Bone marrow (tissue), 2 donors: Measurements from ENCODE around the gene SPX.

Experiments
- DNase-seq, 2 donors: peaks; one replicate each; lab custom pipeline; 2025; lab: John Stamatoyannopoulos, UW

Gene SPX, protein sequence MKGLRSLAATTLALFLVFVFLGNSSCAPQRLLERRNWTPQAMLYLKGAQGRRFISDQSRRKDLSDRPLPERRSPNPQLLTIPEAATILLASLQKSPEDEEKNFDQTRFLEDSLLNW

DNA sequence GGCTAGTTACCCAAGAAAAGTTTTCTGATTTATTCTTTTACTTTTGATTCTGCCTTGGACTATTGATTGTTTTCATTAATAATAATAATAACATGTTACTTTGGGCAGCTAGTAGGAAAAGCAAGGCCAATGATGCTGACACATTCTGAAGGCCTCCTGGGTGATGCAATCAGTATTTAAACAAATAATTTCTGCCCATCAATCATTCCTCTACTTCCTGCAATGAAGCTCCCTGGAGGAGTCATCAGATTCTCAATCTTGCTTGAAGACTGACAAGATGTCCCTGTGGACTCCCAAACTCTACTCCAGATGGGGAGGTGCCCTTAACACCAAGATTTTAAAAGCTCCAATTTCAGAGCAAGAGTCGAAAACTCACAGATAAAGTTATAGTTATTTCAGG, at the start of gene SPX:
TSS of gene SPX (plus strand) at position 244 of the 400 bp plus-strand sequence. CDS start 177 bp downstream, outside the sequence.
- DNase-seq = no peak

DNA sequence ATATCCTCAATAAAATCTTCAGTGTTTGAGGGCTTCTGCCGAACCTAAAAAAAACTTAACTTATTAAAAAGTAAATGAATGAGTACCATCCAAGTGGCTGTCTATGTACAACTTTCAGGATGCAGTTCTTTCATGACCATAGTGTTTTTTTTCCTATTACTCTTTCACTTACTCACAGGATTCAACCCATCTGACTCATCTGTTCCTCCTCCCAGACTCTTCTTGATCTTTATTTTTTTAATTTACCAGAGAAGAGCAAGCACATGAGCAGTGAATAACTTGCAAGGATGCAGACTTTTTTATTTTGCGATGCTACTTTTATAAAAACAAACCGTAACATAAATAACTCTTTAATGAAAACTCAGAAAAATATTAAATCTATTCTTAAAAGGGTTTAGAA, 49.1 kb upstream of the SPX start:
- no peak for DNase-seq

DNA sequence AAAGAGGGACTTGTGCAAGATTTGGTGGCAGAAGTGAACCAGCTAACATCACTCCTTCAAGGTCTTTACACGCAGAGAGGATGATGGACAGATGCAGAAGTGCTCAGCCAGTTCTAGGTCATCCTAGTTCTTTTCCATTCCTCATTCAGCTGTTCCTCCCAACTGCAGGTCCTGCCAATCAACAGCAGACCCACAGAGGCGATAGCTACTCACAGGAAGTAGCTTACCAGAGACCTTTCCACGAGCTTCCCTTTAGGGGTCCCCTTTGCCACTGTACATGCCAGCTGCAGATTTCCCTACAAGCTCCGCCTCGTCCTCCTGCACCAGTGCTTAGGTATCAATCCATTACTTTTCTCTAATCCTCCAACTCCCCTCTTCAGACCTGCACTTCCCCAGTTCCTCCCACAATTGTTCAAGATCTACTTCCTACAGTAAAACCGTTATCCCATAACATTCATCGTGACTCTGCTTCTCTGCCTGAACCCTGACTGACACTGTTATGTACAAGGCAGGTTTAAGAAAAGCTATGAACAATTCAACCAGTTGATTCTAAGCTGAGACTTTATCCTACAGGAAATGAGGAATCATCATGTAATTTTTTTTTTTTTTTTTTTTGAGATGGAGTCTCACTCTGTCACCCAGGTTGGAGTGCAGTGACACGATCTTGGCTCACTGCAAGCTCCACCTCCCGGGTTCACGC, 47.2 kb upstream of the SPX start:
- DNase-seq = no peak

DNA sequence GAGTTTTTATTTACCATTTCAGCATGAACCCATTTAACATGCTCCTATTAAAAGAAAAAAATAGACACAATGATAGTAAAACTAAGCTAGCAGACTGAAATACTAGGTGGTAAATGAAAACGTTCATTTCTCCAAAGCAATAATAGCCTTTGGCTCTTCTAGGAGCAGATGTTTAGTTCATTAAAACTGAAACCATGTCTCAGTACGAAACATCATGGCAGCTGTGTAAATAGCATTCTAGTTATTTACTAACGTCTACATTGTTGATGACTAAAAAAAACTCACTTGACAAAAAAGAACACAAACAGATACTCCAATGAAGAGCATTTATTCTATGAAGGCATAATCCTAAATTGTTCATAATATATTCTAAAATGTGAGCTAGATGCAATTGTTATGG, 42.6 kb upstream of the SPX start:
- no peak for DNase-seq

DNA sequence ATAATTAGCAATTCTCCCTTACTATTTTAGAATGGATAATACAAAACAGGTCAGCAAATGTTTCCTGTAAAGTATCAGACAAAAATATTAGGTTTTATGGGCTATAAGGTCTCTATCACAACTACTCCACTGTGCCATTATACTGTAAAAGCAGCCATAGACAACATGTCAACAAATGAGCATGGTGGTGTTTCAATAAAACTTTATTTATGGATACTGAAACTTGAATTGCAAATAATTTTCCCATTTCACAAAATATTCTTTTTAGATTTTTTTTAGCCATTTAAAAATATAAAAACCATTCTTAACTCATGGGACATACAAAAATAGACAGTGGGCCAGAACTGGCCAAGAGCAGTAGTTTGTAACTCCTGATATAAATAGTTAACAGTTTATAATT, 40.1 kb upstream of the SPX start:
- DNase-seq = no peak

DNA sequence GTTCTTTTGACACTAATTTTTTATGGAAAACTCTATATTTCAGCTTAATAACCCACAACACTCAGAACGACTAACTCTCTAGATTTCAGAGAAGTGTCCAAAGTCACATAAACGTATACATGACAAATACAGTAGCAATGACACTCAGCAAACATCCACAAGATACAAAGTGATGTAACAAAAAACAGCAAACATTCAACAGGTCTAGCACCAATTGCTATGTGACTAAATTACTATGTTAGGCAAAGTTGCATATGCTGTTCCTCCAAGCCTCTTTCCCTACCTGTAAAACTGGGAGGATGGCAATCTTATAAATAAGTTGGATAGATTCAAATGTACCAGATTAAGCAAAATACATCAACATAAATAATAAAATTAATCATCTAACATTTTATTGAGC, 26.3 kb upstream of the SPX start:
- DNase-seq = no peak

DNA sequence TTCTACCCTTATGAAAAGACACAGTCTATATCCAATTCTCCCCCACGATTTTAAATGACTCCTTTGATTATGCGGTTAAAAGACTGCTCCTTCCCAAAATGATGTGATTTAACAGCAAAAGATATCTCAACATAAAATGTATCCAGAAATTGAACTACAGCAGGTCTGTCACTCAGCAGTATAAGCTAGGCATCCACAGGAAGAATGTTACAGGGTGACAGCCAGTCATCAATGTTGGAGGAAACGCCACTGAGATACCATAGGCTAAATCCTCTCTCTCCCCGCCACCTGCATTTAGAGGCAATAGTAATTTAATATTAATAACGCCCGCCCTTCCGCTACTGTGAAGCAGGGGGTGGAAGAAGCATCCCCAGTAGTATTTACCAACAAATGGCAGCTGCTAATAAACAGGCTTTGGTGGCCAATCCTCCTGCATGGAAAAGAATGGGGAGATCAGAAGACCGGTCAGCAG, 25.3 kb upstream of the SPX start:
- DNase-seq = no peak

DNA sequence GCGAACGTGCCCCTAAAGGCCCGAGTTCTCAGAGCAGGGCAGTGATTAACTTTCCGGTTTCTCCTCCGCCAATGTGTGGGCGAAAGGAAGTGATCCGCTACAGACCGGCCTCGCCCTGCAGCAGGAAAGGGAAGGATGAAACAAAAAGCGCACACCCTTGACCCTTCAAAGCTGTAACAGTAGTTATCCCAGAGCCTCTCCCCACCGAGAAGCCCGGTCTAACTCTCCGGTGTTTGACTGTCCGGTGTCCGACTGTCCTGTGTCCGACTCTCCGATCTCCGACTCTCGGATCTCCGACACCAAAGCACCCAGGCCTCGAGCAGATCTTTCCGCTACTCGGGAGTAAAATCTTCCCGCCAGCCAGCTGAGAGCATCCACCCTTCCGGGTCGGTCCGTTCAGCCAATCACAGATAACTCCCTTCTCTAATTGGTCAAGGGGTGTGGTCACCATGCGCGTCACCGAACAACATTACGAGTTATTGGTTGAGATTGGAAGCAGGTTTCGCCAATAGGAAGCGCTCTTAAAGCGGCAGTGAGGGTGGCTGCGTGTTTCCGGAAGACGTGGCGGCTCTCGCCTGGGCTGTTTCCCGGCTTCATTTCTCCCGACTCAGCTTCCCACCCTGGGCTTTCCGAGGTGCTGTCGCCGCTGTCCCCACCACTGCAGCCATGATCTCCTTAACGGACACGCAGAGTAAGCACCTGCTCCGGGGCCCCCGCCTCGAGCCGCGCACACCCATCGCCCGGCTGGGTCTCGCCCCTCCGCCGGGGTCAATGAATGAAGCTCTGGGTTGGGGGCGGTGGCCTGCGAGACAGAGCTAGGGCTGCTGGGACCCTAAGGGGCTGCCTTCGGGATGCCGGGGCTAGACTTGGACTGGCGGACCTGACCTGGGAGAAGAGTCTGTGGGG, 24.6 kb upstream of the SPX start, which contains the start of the genes GOLT1B and RECQL:
TSS of gene GOLT1B (plus strand) at position 532 of the 906 bp plus-strand sequence. CDS start at position 667, 135 bp downstream.
TSS of gene RECQL (minus strand) at position 378 of the 906 bp plus-strand sequence. CDS start 2,065 bp downstream, outside the sequence.
- peak; percentile 79 to 99 for DNase-seq

DNA sequence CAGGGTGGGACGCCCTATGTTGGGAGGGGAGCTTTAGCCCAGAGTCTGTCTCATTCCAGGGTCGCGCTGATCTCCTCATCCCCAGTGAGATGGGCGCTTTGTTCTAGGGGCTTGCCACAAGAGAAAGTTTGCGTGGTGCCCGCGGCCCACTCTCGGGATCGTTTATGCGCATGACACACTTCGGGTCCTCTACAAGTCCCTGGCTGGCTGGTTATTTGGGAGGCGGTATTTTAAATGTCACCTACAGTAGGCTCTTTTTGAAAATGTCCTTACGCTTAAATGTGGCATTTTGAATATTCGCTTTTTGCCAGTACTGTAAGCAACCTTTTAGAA, 24.0 kb upstream of the SPX start:
- DNase-seq = peak in 1 of 2 donors; percentile 35

DNA sequence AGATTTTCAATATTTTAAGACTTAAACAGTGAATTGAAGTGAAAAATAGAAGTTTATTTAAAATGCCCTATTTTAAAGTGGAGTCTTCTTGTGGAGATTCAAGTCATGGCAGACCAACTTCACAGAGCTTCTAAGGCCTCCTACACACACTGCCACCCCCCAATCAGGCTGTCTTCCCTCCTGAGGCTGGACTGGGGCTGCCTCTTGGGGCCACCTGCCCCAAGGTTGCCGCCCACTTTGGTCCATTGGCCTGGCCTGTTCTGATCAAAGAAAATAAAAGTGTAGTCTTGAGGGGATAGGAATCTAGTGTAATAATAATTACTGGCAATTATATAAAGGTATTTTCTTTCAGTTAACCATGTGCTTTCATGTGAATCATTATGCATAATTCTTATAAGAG, 23.2 kb upstream of the SPX start:
- no peak for DNase-seq

DNA sequence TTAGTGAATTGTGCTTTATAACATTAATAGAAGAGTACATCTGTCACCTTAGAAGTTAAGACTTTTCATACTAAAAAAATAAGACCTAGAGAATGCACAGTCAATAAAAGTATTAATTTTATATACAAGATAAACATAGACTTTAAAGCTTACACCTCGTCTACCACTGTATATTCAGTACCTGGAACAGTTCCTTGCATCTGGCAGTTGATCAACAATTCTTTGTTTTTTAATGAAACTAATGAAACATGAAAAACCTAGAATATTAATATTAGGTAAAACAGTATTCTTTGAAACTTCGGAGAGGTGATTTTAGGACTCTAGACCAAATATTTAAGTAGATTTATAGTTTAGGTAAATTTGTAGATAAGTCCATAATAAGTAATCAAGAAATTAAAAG, 20.2 kb upstream of the SPX start:
- no peak for DNase-seq

DNA sequence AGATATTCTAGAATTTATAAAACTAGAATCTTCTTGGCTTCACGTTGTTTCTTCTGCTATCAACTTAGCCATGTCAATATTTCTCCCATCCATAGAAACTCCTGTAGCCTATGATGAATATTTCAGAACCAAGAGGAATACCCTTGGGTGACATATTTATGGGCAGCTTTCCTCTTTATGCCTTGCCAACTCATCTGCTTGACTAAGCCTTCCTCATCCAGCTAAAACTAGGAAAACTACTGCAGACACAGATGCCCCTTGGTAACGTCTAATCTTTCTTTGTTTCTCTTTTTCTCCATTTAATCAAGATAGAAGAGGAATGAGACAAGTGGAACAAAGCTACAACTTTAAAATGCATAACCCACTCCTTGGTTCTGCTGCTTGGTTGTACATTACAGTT, 18.2 kb upstream of the SPX start:
- no peak for DNase-seq

DNA sequence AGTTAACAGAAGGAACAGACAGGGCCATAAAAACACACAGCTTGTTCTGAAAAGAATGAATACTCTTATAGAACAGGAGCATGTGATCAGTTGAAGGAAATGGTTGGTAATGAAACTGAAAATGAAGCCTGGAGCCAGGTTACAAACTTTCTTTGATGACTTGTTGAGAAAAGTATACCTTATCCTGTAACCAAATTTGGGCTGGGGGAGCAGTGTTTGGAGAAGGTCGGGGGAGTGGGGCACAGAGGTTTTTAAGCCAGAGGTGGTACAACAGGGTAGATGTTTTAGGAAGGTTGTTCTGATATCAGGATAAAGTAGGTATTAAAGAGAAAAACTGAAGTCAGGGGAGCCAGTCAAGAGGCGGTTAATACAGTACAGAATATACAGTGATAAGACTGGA, 16.3 kb upstream of the SPX start:
- no peak for DNase-seq

DNA sequence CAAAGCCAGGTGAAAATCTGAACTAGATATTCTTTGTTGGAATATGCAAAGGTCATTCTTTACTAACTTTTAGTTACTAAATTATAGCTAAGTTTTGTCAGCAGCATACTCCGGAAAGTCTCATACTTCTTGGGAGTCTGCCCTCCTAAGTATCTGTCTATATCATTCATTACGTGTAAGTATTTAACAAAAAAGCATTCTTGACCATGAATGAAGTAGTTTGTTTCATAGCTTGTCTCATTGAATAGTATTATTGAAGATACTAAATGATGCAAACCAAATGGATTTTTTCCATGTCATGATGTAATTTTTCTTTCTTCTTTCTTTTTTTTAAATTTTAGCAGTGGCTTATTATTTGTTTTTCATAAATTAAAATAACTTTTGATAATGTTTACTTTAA, 9.8 kb upstream of the SPX start:
- no peak for DNase-seq

DNA sequence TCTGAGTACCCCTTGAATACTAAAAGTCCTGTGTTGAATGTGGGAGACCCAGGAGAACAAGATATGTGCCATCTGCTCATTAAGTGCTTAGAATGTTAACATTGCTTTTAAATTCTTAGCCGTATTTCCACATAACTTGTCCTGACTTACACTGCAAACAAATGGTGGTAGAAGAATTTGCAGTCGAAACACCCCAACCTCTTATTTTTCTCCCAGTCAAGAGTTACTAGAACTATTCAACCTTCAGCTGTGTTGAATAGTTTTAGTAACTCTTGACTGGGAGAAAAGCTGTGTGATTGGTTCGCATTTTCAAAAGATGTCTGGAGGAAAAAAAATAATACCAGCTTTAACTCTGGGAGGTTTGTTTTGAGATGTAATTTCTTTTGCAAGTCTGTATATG, 7.6 kb upstream of the SPX start:
- DNase-seq = no peak

DNA sequence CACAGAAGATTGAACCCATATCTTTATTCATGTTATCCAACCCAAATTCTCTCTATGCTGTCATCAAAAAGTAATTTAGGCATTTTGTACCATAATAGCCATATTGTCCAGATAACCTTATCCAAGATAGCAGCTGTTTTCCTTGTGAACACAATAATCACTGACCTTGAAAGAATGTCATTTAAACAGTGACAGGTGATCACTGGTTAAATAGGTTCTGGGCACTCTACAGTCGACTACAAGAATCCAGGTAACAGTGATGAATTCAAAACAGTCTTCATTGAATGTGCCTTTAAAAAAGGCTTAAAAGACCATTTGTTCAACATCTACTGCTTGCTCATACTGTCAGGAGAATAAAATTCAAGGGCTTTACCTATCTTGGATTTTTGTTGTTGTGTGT, 4.6 kb upstream of the SPX start:
- no peak for DNase-seq

DNA sequence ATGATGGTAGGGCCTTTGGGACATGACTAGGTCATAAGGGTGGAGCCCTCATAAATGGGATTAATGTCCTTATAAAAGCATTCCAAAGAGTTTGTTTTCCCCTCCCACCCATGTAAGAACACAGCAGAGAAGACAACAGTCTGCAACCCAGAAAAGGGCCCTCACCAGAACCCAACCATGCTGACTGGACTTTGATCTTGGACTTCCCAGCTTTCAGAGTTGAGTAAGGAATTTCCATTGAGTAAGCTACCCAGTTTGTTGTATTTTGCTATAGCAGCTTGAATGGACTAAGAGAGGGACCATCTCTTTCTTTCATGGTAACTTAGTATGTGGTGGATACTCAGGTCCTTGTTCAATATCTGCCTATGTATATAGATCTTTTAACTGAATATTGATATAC, 2.9 kb upstream of the SPX start:
- DNase-seq = no peak

DNA sequence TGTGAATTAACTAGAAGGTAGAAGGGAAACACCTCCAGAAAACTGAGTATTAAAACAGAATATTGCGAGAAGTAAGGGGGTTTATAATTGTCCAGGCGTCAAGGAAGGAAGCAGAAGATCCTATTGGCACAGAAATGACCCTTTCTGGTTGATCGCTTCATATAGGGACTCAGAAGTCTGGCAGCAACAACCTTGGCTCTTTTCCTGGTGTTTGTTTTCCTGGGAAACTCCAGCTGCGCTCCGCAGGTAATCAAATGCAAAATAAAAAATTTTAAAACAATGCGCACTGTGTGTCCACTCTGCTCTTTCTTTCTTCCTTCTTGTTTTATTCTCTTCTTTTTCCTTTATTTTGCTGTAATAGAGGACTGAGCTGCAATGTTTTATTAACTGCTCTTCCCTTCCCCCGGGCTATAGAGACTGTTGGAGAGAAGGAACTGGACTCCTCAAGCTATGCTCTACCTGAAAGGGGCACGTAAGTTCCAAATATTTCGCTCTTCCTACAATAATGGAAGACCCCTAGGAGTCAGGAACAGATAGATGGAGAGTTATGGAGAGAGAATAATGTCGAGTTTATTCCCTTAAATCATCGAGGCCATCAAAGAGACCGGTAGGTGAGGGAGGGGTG, 737 bp downstream of the SPX start:
- DNase-seq = no peak

DNA sequence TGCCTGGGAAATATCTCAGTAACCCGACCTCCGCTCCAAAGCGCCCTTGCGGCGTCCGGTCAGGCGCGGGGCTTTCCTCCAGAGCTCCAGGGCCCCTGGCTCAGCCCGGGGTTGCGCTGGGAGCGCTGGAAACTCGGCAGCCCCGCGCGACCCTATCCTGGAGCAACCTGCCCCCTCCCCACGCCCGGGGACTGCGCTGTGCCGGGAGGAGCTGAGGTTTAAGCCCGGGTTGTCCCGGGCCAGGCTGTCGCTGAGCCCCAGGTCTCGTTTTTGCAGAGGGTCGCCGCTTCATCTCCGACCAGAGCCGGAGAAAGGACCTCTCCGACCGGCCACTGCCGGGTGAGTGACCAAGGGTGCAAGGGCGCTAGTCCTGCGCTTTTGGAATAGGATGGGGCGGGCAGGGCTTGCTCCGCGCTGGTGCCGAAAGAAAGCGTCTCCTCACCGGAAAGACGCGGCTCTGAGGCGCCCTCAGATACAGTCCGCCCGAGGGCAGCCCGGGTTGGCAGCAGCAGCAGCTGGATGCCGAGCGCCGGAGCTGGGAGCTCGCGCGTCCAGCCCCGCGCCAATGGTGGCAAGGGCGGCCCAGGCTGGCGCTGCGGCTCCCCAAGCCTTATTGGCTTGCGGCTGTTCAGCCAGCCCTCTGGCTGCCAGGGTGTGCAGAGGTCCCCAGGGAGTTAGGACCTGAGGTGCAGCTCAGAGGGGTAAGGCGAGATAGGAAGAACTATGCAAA, 1.5 kb downstream of the SPX start:
- peak in 1 of 2 donors; percentile 23 for DNase-seq

DNA sequence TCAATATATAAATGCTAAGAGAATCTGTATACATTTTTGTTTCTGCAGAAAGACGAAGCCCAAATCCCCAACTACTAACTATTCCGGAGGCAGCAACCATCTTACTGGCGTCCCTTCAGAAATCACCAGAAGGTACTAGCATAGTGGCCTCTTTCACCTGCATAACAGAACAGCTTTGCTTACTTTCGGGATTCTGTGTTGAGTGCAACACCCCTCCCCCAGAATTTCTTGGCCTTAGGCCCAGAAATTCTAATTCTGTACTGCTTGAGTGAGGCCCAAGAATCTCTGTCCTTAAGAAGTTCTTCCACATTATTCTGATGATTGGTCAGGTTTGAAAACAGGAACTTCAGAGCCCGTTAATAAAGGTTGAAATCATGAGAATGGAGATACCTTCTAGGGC, 2.9 kb downstream of the SPX start:
- no peak for DNase-seq

DNA sequence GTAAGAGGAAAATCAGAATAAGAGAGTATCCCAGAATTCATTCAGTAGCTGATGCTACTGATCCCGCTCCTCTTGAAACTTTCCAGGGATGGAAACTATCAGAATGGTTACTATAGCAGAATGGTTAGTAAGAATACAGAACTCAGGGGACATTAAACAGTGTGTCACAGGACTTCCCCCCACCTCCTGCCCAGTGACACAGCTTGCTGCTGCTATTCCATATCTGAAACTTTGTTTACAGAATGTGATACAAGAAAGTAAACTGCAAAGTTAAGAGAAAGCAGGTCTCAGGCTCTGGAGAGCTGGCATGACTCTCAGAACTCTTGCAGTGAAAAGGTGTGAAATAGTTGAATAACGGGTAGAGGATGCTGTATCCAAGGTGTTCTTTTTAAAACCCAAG, 3.4 kb downstream of the SPX start:
- no peak for DNase-seq
